ENCODE data around the gene CEL.

Gene CEL

GRCh38 chr9:133050142-133050541, 11.6 kb upstream of the CEL start:
- TF ChIP-seq FOXP2 (optimal IDR thresholded peaks at IDR 0.05; ENCODE audit: control extremely low read depth, extremely low read length, insufficient read depth) (no peak), POLR2AphosphoS5 (IDR thresholded peaks at IDR 0.05; ENCODE audit: borderline replicate concordance, low read depth, low read length) (no peak), EZH2 (IDR thresholded peaks at IDR 0.05) (no peak)
- no peak overlapping the region for H3K4me3 ChIP-seq
- H3K9ac ChIP-seq (ENCODE audit: insufficient read length), result no peak overlapping the region
- H3K36me3 ChIP-seq (ENCODE audit: insufficient read depth, low read length), result peaks cover 64% of the 10 kb centered on the region
- H3K27ac ChIP-seq, result no peak overlapping the region
- no peak for DNase-seq (ENCODE audit: low read depth, low spot score)
- no peaks in the 10 kb centered on the region for H3K9me3 ChIP-seq (ENCODE audit: low read depth, low read length)

GRCh38 chr9:133050781-133051180, 11.0 kb upstream of the CEL start:
- Histone ChIP-seq H3K27ac (no peak overlapping the region), H3K36me3 (ENCODE audit: insufficient read depth, low read length) (peaks cover 60% of the 10 kb centered on the region), H3K9ac (ENCODE audit: insufficient read length) (no peak overlapping the region), H3K4me3 (no peak overlapping the region), H3K9me3 (ENCODE audit: low read depth, low read length) (no peaks in the 10 kb centered on the region)
- no peak for DNase-seq (ENCODE audit: low read depth, low spot score)
- TF ChIP-seq EZH2 (IDR thresholded peaks at IDR 0.05) (no peak), POLR2AphosphoS5 (IDR thresholded peaks at IDR 0.05; ENCODE audit: borderline replicate concordance, low read depth, low read length) (no peak), FOXP2 (optimal IDR thresholded peaks at IDR 0.05; ENCODE audit: control extremely low read depth, extremely low read length, insufficient read depth) (no peak)

DNA sequence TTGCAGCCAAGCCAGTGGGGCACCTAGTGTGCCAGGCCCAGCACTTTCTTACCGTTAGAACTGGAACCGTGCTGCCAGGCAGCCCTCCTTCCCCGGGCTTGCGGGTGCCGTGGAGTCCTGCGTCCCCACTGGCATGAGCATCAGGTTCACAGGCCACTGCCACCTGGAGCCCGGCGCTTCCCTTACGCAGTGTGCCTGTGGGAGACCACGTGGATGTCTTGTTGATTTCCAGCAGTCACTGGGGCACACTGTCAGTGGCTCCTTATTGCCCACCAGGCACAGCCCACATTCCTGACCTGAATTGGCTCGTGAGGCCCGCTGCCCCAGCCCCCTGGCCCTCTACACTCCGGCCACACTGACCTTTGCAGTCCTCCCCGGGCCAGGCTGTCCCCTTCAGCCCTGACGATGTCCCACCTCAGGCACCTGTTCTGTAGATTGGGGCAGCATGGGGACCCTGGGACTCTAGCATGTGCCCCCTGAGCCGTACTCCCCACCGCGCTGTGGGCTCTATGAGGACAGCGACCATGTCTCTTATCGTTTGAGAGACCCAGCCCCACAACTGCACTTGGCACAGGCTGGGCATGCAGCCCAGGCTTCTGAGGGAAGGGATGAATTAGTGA, 10.4 kb upstream of the CEL start:
- Histone ChIP-seq H3K36me3 (ENCODE audit: insufficient read depth, low read length) (peaks cover 58% of the 10 kb centered on the region), H3K27ac (no peak overlapping the region), H3K9ac (ENCODE audit: insufficient read length) (no peak overlapping the region), H3K9me3 (ENCODE audit: low read depth, low read length) (no peaks in the 10 kb centered on the region), H3K4me3 (no peak overlapping the region)
- no peak for TF ChIP-seq FOXP2 (optimal IDR thresholded peaks at IDR 0.05; ENCODE audit: control extremely low read depth, extremely low read length, insufficient read depth)
- no peak for TF ChIP-seq EZH2 (IDR thresholded peaks at IDR 0.05)
- no peak for TF ChIP-seq POLR2AphosphoS5 (IDR thresholded peaks at IDR 0.05; ENCODE audit: borderline replicate concordance, low read depth, low read length)
- DNase-seq (ENCODE audit: low read depth, low spot score), result no peak

DNA sequence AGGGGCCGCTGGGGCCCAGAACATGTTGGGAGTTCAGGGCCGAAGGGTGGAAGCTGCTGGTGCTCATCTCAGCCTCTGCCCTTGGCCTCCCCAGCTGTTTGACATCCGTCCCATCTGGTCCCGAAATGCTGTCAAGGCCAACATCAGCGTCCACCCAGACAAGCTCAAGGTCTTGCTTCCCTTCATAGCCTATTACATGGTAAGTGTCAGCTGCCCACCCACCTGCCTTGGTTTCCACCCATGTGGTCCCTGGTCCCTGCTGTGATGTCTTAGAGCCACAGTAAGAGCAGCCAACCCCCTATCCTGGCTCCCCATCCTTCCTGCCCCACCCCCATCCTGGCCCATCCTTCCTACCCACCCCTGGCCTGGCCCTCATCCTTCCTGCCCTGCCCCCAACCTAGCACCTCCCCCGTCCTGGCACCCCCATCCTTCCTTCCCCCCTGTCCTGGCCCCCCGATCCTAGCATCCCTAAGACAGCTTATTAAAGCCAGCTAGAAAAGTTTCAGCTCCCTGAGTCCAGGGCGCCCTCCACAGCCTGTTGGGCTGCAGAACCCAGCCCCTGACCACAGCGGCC, 9.7 kb upstream of the CEL start:
- Histone ChIP-seq H3K27ac (no peak overlapping the region), H3K4me3 (no peak overlapping the region), H3K9ac (ENCODE audit: insufficient read length) (no peak overlapping the region), H3K9me3 (ENCODE audit: low read depth, low read length) (no peaks in the 10 kb centered on the region), H3K36me3 (ENCODE audit: insufficient read depth, low read length) (peaks cover 52% of the 10 kb centered on the region)
- no peak for TF ChIP-seq POLR2AphosphoS5 (IDR thresholded peaks at IDR 0.05; ENCODE audit: borderline replicate concordance, low read depth, low read length)
- TF ChIP-seq FOXP2 (optimal IDR thresholded peaks at IDR 0.05; ENCODE audit: control extremely low read depth, extremely low read length, insufficient read depth), result no peak
- no peak for TF ChIP-seq EZH2 (IDR thresholded peaks at IDR 0.05)
- DNase-seq (ENCODE audit: low read depth, low spot score), result no peak

- Histone ChIP-seq H3K9me3 (ENCODE audit: low read depth, low read length) (no peaks in the 10 kb centered on the region), H3K27ac (no peak overlapping the region), H3K4me3 (no peak overlapping the region), H3K36me3 (ENCODE audit: insufficient read depth, low read length) (peaks cover 45% of the 10 kb centered on the region), H3K9ac (ENCODE audit: insufficient read length) (no peak overlapping the region)
- no peak for TF ChIP-seq FOXP2 (optimal IDR thresholded peaks at IDR 0.05; ENCODE audit: control extremely low read depth, extremely low read length, insufficient read depth)
- DNase-seq (ENCODE audit: low read depth, low spot score), result no peak
Measured at GRCh38 chr9:133054194-133054890, 7.4 kb upstream of the CEL start.

- peaks cover 44% of the 10 kb centered on the region for H3K36me3 ChIP-seq (ENCODE audit: insufficient read depth, low read length)
- DNase-seq (ENCODE audit: low read depth, low spot score), result no peak
- no peak overlapping the region for H3K9ac ChIP-seq (ENCODE audit: insufficient read length)
- no peak overlapping the region for H3K4me3 ChIP-seq
- TF ChIP-seq POLR2AphosphoS5 (IDR thresholded peaks at IDR 0.05; ENCODE audit: borderline replicate concordance, low read depth, low read length), result no peak
- no peak for TF ChIP-seq FOXP2 (optimal IDR thresholded peaks at IDR 0.05; ENCODE audit: control extremely low read depth, extremely low read length, insufficient read depth)
- no peak for TF ChIP-seq EZH2 (IDR thresholded peaks at IDR 0.05)
- no peak overlapping the region for H3K27ac ChIP-seq
- H3K9me3 ChIP-seq (ENCODE audit: low read depth, low read length), result no peaks in the 10 kb centered on the region
Measured at GRCh38 chr9:133054966-133055365, 6.8 kb upstream of the CEL start.

DNA sequence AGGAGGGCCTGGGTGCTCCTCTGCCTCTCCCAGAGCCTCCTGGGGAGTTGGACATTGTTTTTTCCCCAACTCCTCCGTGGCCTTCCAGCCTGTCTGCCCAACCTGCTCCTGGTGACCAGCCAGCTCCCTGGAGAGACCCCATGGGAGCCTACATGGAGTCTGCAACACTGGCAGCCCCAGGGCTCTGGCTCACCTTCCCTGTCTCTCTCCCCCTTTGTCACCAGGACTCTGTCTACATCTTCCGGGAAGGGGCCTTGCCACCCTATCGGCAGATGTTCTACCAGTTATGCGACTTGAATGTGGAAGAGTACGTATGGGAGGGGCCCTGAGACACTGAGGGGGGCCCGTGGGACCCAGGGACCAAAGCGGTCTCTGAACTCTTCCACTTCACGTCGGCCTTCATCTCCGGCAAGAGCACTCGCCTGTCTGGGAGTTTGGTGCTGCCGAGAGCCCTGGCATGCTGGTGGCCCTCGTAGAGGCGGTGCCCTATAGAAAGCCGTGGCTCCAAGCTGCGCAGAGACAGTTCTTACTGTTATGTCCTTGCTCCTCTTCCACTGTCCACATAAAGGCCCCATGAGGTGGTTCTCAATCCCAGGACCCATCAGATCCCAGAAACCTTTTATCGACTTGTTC, 5.9 kb upstream of the CEL start:
- Histone ChIP-seq H3K27ac (no peak overlapping the region), H3K36me3 (ENCODE audit: insufficient read depth, low read length) (peaks cover 37% of the 10 kb centered on the region)

DNA sequence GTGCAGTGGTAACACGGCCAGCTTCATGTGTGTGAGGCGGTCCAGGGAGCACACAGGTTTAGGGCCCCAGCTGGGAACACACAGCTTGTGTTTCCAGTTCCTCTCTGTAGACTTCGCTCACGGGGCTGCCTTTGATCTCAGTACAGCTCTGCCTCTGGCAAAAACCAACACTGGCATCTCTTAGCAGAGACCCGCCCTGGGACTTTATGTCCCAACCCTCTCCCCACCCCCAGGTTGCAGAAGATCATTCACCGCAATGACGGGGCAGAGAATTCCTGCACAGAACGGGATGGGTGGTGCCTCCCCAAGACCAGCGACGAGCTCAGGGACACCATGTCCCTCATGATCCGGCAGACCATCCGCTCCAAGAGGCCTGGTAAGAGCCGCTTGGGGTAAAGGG, 5.2 kb upstream of the CEL start:
- Histone ChIP-seq H3K9me3 (ENCODE audit: low read depth, low read length) (no peaks in the 10 kb centered on the region), H3K4me3 (no peak overlapping the region), H3K27ac (no peak overlapping the region), H3K9ac (ENCODE audit: insufficient read length) (no peak overlapping the region), H3K36me3 (ENCODE audit: insufficient read depth, low read length) (peaks cover 31% of the 10 kb centered on the region)
- TF ChIP-seq POLR2AphosphoS5 (IDR thresholded peaks at IDR 0.05; ENCODE audit: borderline replicate concordance, low read depth, low read length) (no peak), FOXP2 (optimal IDR thresholded peaks at IDR 0.05; ENCODE audit: control extremely low read depth, extremely low read length, insufficient read depth) (no peak), EZH2 (IDR thresholded peaks at IDR 0.05) (no peak)
- DNase-seq (ENCODE audit: low read depth, low spot score), result no peak

More for the DNA sequence above, 5.9 kb upstream of the CEL start:
- Histone ChIP-seq H3K9ac (ENCODE audit: insufficient read length) (no peak overlapping the region), H3K4me3 (no peak overlapping the region), H3K9me3 (ENCODE audit: low read depth, low read length) (no peaks in the 10 kb centered on the region)
- TF ChIP-seq POLR2AphosphoS5 (IDR thresholded peaks at IDR 0.05; ENCODE audit: borderline replicate concordance, low read depth, low read length) (no peak), FOXP2 (optimal IDR thresholded peaks at IDR 0.05; ENCODE audit: control extremely low read depth, extremely low read length, insufficient read depth) (no peak), EZH2 (IDR thresholded peaks at IDR 0.05) (no peak)
- DNase-seq (ENCODE audit: low read depth, low spot score), result no peak

Measured in SK-N-MC (cell line).